ACC112 (cell line): ENCODE data around the gene KLHL17.

Experiments
- H2AFZ ChIP-seq: fragments of 200-600 bp; sonication (generic); one replicate; pipeline ENCODE4 v1.6.0; 2017; ENCODE audit warnings: antibody characterized with exemption, low read length; ENCODE audit not compliant: unreplicated experiment
- H3K27ac ChIP-seq: fragments of 200-600 bp; sonication (generic); 2 replicates; pipeline ENCODE4 v1.5.1; 2014; ENCODE audit warnings: low read depth, mild to moderate bottlenecking, antibody characterized with exemption, low read length, moderate library complexity
- H3K27me3 ChIP-seq: fragments of 200-600 bp; sonication (generic); 2 replicates; pipeline ENCODE4 v1.6.1; 2014; ENCODE audit warnings: mild to moderate bottlenecking, antibody characterized with exemption, low read length, moderate library complexity, mixed read lengths; ENCODE audit not compliant: insufficient read depth
- H3K36me3 ChIP-seq: fragments of 200-600 bp; sonication (generic); 2 replicates; pipeline ENCODE4 v1.6.1; 2016; ENCODE audit warnings: mild to moderate bottlenecking, antibody characterized with exemption, low read length, moderate library complexity, mixed read lengths; ENCODE audit not compliant: insufficient read depth
- H3K4me1 ChIP-seq: fragments of 200-600 bp; sonication (generic); one replicate; pipeline ENCODE4 v1.6.1; 2016; ENCODE audit warnings: low read length, mixed read lengths; ENCODE audit not compliant: insufficient read depth, unreplicated experiment, control insufficient read depth
- H3K4me3 ChIP-seq: fragments of 200-600 bp; sonication (generic); 2 replicates; pipeline ENCODE4 v1.5.1; 2014; ENCODE audit warnings: mild to moderate bottlenecking, low read depth, low read length
- H3K79me2 ChIP-seq: fragments of 200-600 bp; sonication (generic); one replicate; pipeline ENCODE4 v1.6.0; 2016; ENCODE audit warnings: low read length; ENCODE audit not compliant: control insufficient read depth, unreplicated experiment, insufficient read depth

The KLHL17 gene

GRCh38 chr1:930633-931138 lies 29.7 kb upstream of the KLHL17 start:
- peaks cover 1% of the 10 kb centered on the region; the same call in 1 of the 2 replicates for H3K27me3 ChIP-seq

DNA sequence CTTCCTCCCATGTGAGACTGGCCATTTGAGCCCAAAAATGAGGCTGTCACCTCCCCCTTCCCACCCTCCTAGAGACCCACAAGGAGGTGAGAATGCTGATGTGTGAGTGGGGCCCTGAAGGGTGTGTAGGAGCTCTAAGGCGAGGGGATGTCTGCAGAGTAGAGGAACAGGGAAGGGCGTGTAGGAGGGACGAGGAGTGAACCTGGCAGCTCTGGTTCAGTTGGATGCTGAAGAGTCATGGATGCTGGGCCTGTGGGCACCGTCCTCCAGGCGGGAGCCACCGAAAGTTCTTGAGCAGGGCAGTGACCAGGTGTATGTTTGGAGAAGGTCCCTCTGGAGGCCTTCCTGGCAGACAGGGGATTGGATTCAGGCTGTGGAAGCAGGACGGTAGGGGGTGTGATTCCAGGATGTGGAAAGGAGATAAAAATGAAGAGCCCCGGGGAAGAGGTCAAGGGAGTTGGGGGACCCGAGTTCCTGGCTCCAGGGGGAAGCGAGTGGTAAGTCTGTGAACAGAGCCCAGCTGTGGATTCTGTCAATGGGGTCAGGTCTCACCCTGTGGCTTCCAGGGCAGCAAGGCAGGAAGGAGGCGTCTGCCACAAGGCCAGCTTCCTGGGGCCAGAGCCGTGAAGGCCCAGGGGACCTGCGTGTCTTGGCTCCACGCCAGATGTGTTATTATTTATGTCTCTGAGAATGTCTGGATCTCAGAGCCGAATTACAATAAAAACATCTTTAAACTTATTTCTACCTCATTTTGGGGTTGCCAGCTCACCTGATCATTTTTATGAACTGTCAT lies 28.8 kb upstream of the KLHL17 start:
- no peak overlapping the region for H3K4me3 ChIP-seq
- no peaks in the 10 kb centered on the region for H3K79me2 ChIP-seq
- H3K36me3 ChIP-seq, result no peaks in the 10 kb centered on the region
- H3K27ac ChIP-seq, result no peak overlapping the region
- H3K4me1 ChIP-seq, result no peaks in the 10 kb centered on the region
- no peak overlapping the region for H2AFZ ChIP-seq
- H3K27me3 ChIP-seq, result no peaks in the 10 kb centered on the region

More at GRCh38 chr1:930633-931138, 29.7 kb upstream of the KLHL17 start:
- no peaks in the 10 kb centered on the region for H3K4me1 ChIP-seq
- no peak overlapping the region for H3K4me3 ChIP-seq
- H2AFZ ChIP-seq, result no peak overlapping the region
- H3K27ac ChIP-seq, result no peak overlapping the region
- no peaks in the 10 kb centered on the region for H3K36me3 ChIP-seq
- H3K79me2 ChIP-seq, result no peaks in the 10 kb centered on the region

GRCh38 chr1:932173-932510 lies 28.2 kb upstream of the KLHL17 start:
- no peaks in the 10 kb centered on the region for H3K4me1 ChIP-seq
- no peaks in the 10 kb centered on the region for H3K79me2 ChIP-seq
- no peak overlapping the region for H3K27ac ChIP-seq
- H2AFZ ChIP-seq, result no peak overlapping the region
- no peak overlapping the region for H3K4me3 ChIP-seq
- no peaks in the 10 kb centered on the region for H3K36me3 ChIP-seq
- no peaks in the 10 kb centered on the region for H3K27me3 ChIP-seq

- H2AFZ ChIP-seq, result no peak overlapping the region
- H3K79me2 ChIP-seq, result no peaks in the 10 kb centered on the region
- no peak overlapping the region for H3K4me3 ChIP-seq
- no peaks in the 10 kb centered on the region for H3K27me3 ChIP-seq
- no peaks in the 10 kb centered on the region for H3K4me1 ChIP-seq
- H3K36me3 ChIP-seq, result no peaks in the 10 kb centered on the region
- no peak overlapping the region for H3K27ac ChIP-seq
These were observed 27.4 kb upstream of the KLHL17 start for GRCh38 chr1:932776-933602.

DNA sequence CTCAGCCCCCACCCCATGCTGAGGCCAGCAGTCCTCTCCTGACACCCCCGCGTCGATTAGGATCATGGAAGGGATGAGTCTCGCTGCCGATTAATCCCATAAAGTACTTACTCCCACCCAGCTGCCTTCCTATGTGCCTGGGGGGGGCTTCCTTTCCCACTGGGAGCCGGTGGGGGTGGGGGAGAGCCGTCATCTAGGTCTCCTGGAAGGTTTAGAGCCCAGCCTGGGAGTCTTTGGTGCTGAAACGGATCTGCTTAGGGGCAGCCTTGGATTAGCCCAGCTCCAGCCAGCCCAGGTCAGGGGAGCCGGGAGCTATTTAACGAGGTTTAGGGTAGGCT lies 26.8 kb upstream of the KLHL17 start:
- H2AFZ ChIP-seq, result no peak overlapping the region
- no peak overlapping the region for H3K27ac ChIP-seq
- no peaks in the 10 kb centered on the region for H3K36me3 ChIP-seq
- no peaks in the 10 kb centered on the region for H3K79me2 ChIP-seq
- peaks cover 4% of the 10 kb centered on the region for H3K4me1 ChIP-seq
- H3K4me3 ChIP-seq, result no peak overlapping the region
- no peaks in the 10 kb centered on the region for H3K27me3 ChIP-seq

DNA sequence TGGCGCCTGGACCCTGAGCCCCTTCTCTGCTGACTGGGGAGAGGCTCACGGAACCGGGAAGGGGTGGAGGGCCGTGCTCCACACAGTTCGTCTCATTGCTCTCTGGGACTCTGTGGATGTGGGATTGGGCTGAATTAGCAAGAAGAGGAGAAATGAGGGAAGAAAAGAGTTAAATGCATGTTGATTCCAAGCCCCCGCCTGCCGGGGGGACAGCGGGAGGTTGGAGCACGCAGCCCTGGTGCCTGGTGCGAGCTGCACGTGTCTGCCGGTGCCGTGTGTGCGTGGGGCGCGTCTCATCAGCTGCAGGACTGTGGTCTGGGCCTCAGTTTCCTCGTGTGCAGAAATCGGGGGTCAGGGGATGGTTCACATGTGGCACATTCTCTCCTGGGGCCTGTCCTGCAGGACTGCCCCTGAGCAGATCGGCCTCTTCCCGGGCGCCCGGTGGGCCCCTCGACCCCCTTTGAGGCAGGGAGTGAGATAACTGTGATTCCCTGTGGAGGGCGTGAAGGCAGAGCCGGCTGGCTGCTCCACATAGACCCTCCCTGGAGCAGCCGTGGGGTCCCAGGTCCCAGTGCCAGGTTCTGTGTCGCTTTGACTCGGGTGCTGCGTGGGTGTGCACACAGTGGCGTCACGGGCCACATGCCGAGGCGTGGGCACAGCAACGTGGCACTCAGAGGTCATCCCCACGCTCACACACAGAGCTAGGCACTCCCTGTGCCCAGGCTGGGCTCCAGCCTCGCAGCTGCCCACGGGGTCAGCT lies 25.2 kb upstream of the KLHL17 start:
- no peaks in the 10 kb centered on the region for H3K27me3 ChIP-seq
- H3K79me2 ChIP-seq, result no peaks in the 10 kb centered on the region
- H3K4me3 ChIP-seq, result no peak overlapping the region
- H3K36me3 ChIP-seq, result no peaks in the 10 kb centered on the region
- H3K4me1 ChIP-seq, result peaks cover 17% of the 10 kb centered on the region
- no peak overlapping the region for H3K27ac ChIP-seq
- H2AFZ ChIP-seq, result no peak overlapping the region

- Histone ChIP-seq H3K4me3 (no peak overlapping the region), H3K27me3 (no peaks in the 10 kb centered on the region), H3K27ac (no peak overlapping the region)
These were observed 24.6 kb upstream of the KLHL17 start for GRCh38 chr1:935751-936231.

DNA sequence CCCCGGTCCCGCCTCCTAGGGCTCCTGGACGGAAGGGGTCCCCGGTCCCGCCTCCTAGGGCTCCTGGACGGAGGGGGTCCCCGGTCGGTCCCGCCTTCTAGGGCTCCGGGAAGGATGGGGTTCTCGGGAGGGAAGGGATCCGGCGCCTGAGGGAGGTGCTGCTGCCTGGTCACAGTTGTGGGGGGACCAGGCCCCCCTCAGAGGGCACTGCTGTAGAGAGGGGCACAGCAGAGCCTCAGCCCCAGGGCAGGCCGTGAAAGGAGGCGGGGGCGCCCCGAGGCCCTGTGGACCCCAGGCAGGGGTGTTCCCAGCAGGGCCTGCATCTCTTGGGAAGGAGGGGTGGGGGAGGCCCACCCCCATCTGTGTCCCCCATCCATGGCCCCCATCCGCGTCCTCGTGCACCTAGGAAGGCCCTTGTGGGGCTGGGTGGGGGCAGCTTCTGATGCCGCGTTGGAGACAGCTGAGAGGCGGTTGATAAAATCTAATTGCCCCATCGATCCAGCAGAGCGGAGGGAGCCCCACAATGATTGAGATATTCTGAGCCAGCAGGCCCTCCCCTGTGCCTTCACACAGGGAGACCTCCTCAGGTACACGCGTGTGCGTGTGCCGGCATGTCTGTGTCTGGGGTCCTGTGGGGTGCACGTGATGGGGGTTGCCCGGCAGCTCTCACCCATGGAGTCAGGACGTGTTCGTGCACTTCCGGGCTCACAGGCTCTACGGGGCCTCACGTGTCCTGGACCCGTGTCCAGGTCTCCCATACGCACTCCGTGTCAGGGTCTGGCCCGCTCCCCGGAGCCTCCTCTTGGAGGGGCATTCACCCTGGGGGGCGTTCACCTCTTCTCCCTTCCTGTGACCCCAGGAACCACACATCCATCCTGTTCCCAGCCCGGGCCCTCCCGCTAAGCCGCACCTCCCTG lies 23.8 kb upstream of the KLHL17 start:
- Histone ChIP-seq H3K27me3 (no peaks in the 10 kb centered on the region), H3K79me2 (no peaks in the 10 kb centered on the region), H3K36me3 (no peaks in the 10 kb centered on the region)

More at GRCh38 chr1:935751-936231, 24.6 kb upstream of the KLHL17 start:
- H2AFZ ChIP-seq, result no peak overlapping the region
- H3K36me3 ChIP-seq, result no peaks in the 10 kb centered on the region
- H3K79me2 ChIP-seq, result no peaks in the 10 kb centered on the region
- H3K4me1 ChIP-seq, result peaks cover 20% of the 10 kb centered on the region

GRCh38 chr1:937521-937920 lies 22.9 kb upstream of the KLHL17 start:
- Histone ChIP-seq H3K4me3 (no peak overlapping the region), H3K4me1 (peaks cover 27% of the 10 kb centered on the region), H3K36me3 (no peaks in the 10 kb centered on the region), H3K79me2 (no peaks in the 10 kb centered on the region), H3K27ac (no peak overlapping the region), H3K27me3 (peaks cover 5% of the 10 kb centered on the region; the same call in 1 of the 2 replicates), H2AFZ (no peak overlapping the region)

More for the DNA sequence above, 23.8 kb upstream of the KLHL17 start:
- no peak overlapping the region for H2AFZ ChIP-seq
- H3K4me3 ChIP-seq, result no peak overlapping the region
- no peak overlapping the region for H3K27ac ChIP-seq
- peaks cover 27% of the 10 kb centered on the region for H3K4me1 ChIP-seq
